ENCODE data around the gene ZSWIM5.
"Not testable (repeated sequence)": the region's sequence is repeated elsewhere in the genome, so short reads cannot be mapped to it uniquely, and the experiment has no call there.

The ZSWIM5 gene

GRCh38 chr1:45094371-45094770 lies 112.0 kb downstream of the ZSWIM5 start:
- not testable (repeated sequence) for DNase-seq (ENCODE audit: low read depth, low spot score)

- no peak for DNase-seq (ENCODE audit: low read depth, low spot score)
Measured at GRCh38 chr1:45093334-45093733, 113.1 kb downstream of the ZSWIM5 start.

DNA sequence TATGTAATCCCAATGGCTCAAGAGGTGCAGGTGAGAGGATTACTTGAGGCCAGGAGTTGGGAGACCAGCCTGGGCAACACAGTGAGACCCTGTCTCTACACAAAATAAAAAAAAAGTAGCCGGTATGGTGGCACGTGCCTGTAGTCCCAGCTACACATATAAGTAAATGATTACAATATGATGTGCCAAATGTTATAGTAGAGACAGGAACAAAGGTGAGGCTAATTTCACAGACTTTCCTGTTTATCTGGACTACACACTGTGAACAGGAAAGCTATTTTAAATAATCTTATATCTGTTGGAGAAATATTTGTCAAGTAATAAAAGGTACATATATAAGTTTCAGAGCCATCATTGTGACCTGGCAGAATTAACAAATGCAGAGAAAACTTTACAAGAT lies 116.7 kb downstream of the ZSWIM5 start:
- no peak for DNase-seq (ENCODE audit: low read depth, low spot score)

- no peak for DNase-seq (ENCODE audit: low read depth, low spot score)
Measured at GRCh38 chr1:45084562-45084961, 121.8 kb downstream of the ZSWIM5 start.

GRCh38 chr1:45079533-45079932 lies 126.9 kb downstream of the ZSWIM5 start:
- no peak for DNase-seq (ENCODE audit: low read depth, low spot score)

- not testable (repeated sequence) for DNase-seq (ENCODE audit: low read depth, low spot score)
Measured at GRCh38 chr1:45076959-45077358, 129.4 kb downstream of the ZSWIM5 start.

GRCh38 chr1:45071567-45071966 lies 134.8 kb downstream of the ZSWIM5 start:
- DNase-seq (ENCODE audit: low read depth, low spot score), result no peak

DNA sequence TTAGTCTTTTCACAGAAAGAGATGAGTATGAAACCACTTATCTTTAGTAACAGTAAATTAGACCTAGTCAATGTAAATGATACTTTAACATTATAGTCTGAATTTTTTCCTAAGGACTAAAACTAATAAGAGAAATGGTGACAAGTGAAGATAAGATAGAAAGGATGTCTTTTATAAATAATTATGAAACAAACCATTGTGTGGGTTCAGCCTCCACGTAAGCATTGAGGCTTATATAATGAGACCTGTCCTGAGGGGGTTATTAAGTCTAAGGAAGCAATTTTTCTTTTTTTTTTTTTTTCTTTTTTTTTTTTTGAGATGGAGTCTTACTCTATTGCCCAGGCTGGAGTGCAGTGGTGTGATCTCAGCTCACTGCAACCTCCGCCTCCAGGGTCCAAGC lies 138.6 kb downstream of the ZSWIM5 start:
- DNase-seq (ENCODE audit: low read depth, low spot score), result no peak

DNA sequence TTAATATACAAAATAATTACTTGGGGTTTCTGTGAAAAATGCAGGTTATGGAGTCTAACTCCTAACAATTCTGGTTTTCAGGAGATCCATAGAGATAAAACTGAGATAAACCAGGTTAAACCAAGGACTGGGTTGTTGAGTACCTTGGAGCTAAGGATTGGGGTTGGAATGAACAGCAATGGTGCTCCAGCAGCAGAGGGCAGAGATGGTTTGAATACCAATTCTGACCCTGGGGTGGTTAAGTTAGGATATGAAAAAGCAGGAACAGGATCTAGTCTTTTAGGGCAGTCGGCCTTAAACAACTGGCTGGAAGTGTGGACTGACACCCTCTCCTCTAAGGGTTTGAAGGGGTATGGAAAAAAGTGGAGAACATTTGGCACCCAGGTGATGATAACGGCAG lies 141.3 kb downstream of the ZSWIM5 start:
- DNase-seq (ENCODE audit: low read depth, low spot score), result no peak

- not testable (repeated sequence) for DNase-seq (ENCODE audit: low read depth, low spot score)
Measured at GRCh38 chr1:45062463-45062862, 143.9 kb downstream of the ZSWIM5 start.

DNA sequence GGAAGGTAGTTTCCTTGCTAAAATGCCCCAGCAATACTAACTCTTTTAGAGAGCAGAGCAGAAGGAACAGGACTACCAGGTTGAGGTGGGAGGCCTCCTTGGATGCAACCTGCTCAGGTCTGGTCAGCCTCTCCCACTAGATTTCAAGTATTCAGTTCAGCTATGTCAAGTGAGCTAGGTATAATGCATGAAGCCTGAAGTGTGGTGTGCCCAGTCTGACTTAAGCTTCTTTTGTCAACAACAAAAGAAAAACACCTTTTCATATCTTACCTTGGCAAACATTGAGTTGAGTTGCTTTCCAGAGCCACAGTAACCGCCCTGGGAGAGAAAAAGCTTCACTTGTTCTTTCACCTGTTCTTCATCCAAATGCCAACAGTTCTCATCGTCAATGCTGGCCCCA lies 146.6 kb downstream of the ZSWIM5 start:
- no peak for DNase-seq (ENCODE audit: low read depth, low spot score)

- no peak for DNase-seq (ENCODE audit: low read depth, low spot score)
Measured at GRCh38 chr1:45057542-45057941, 148.9 kb downstream of the ZSWIM5 start.

GRCh38 chr1:45051005-45051772 lies 155.2 kb downstream of the ZSWIM5 start:
- DNase-seq (ENCODE audit: low read depth, low spot score), result no peak

DNA sequence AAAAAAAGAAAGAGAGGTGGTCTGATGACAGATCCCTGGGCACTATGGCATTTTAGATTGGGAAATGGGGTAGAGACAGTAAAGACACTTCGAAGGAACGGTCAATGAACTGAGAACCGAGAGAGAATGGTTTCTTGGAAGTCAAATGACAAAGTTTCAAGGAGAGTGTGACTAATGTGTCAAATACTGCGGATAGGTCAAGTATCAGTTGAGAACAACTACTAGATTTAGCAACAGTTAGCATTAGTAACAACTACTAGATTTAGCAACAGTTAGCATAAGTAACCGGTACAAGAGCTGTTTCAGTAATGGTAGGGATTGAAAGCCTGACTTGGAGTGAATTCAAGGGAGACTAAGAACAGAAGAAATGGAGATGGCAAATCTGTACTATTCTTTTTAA lies 159.4 kb downstream of the ZSWIM5 start:
- no peak for DNase-seq (ENCODE audit: low read depth, low spot score)

DNA sequence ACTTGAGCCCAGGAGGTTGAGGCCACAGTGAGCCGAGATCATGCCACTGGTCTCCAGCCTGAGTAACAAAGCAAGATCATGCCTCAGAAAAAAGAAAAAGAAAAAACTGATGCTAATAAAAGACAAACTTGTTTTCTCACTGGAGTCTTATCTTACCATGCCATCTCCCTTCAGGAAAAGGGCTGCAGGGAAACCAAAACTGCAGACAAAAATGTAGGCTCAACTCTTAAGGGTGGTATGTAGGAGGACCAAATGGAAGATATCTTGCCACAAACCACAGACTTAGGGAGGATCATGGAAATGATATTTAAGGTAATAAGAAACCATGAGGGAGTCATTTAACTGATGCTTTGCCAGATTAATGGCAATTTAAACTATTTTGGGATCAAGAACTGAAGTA lies 161.5 kb downstream of the ZSWIM5 start:
- DNase-seq (ENCODE audit: low read depth, low spot score), result no peak

GRCh38 chr1:45043094-45043493 lies 163.3 kb downstream of the ZSWIM5 start:
- DNase-seq (ENCODE audit: low read depth, low spot score), result no peak

DNA sequence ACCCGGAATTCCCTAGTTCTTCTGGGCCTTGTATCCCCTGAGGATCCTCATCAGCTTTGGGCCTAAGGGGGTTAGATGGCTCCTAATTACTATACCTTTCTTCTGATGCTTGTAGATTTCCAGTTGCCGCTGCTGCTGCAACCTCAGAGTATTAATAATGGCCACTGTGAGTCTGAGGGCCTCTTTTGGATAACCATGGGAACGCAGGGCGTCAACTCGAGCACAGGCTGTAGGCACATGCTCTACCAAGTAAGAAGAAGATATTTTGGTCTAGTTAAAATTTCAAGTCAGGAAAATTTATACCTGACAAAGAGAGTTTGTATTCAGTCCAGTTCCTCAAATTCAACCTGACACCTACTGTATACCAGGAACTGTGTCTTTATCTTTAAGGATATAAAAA lies 166.1 kb downstream of the ZSWIM5 start:
- no peak for DNase-seq (ENCODE audit: low read depth, low spot score)

DNA sequence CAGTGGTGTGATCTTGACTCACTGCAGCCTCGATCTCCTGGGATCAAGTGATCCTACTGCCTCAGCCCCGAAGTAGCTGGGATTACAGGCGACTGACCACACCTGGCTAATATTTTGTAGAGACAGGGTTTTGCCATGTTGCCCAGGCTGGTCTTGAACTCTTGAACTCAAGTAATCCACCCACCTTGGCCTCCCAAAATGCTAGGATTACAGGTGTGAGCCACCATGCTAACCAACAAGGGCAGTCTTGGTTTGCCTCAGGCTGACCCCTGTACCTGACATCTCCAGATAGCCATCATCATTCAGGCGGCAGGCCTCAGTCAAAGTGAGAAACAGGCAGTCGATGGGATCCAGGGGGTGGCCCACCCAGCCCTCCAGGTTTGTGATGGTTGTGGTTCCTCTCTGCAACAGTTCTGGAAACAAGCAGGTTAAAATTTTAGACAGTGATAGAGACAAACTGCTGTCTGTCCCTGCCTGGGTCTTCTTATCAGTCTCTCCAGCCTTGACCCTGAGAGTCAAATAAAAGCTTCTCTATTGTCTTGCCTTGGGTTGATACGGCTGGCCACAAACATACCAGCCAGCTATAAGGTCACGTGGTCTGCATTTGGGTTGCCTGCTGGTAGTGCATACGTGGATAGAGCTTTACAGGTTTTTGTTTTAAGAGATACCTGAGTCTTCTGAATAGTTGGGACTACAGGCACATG lies 167.6 kb downstream of the ZSWIM5 start:
- DNase-seq (ENCODE audit: low read depth, low spot score), result no peak

DNA sequence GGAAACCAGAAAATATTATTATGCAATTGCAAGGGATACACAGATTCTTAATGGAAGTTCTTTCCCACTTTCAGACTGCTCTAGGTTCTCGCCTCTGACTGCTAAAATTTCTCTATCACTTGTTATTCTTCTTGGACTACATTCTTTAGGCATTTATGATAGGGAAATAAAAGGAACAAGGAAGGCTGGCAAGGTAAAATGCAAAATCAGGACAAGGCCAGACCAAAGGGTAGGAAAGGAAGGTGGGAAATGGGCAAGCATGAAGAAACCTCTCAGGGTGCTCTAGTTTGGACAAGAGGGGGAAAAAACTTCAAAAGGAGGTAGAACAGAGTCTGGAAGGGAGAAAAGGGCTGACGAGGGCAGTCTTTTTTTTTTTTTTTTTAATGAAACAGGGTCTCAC lies 168.2 kb downstream of the ZSWIM5 start:
- no peak for DNase-seq (ENCODE audit: low read depth, low spot score)

DNA sequence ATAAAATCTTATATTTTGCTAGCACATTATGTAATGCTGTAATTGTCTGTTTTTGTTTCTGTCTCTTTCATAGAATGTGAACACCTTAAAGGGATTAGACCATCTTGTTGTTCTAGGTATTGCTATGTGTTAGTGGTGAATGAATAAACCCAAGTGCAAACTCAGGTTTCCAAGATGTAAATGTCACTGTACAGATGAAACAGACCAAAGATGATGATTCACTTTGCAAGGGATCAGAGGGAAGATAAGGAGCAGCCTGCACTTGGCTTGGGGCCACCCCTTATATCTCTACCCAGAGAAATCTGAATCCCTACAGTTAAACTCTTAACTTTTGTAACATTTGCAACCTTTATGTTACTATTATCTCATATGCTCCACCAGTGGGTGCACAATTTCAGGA lies 168.9 kb downstream of the ZSWIM5 start:
- DNase-seq (ENCODE audit: low read depth, low spot score), result no peak

DNA sequence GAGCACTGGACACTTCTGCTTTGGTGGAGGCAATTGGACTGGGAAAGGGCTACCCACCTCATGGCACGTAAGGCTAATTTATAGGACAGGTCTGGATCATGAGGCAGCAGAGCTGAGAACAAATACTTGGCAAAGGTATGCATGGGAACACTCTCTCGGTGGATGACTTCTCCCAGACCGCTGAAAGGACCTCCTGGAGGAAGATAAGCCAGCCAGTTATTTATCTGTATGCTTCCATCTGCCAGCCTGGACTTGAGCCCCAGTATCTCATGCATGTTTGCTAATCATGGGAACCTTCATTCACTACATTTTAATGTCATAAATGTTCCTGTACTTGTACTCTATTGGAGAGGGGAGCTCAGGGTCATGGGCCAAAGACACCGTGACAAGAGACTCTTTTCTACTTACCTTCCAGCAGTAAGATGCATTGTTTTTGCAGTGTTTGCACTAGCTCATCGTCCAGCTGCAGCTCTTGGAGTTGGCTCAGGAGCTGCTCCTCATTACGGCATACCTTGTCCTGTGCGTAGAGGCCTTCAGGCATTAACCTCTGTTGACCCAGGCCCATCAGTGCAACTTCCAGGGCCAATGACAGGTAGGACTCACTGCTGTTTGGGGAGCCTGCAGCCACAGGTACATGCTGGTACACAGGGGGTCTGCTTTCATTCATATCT lies 170.6 kb downstream of the ZSWIM5 start:
- no peak for DNase-seq (ENCODE audit: low read depth, low spot score)

DNA sequence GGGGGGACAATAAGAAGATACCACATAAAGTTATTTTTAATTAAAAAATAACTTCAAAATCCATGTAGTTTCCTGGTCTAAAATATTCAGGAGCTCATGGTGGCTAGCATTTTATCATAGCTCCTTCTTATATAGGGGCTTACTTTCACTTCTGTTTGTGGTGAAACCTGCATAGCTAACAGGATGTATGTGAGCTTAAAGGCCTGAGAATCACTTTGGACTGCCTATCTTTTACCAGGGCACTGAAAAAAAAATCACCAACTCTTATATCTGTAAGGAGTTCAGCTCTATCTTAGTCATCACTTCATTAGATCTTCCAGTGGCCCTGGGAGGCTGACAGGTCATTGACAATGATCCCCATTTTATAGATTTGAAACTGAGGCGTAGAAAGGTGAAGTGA lies 173.0 kb downstream of the ZSWIM5 start:
- DNase-seq (ENCODE audit: low read depth, low spot score), result no peak

DNA sequence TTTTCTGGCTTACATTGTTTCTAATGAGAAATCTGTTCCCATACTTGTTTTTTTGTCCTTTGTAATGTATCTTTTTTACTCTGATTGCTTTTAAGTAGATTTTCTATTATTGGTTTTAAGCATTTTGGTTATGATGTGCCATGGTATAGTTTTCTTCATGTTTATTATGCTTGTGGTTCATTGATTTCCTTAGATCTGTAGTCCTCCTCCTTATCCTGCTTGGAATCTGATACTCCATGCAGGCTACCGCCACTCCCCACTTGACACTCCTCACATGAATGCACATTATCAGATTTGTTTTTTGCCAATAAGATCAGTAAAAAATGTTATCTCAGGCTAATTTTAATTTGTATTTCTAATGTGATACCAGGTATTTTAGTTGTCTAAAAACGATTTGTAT lies 173.6 kb downstream of the ZSWIM5 start:
- DNase-seq (ENCODE audit: low read depth, low spot score), result no peak
